GM12878 (cell line): ENCODE data around the gene SOX12. TPM values are rescaled to one million over a fixed set of nuclear protein-coding genes. Genes with fewer than 3 reads are reported as not detected.

ENCODE experiments used
- ATAC-seq: fragments of 200-7000 bp; cut with Tn5 transposase; 3 replicates; pipeline ENCODE4 v1.9.1; 2020; ENCODE audit warnings: mild to moderate bottlenecking, moderate library complexity
- BruUV-seq: library from RNA; stranded (reverse); fragments of 400-500 nt; replicated peaks from 2 replicates; lab custom pipeline; 2021; lab: Mats Ljungman, UMichigan
- CTCF ChIA-PET: fragments of 300-600 bp; sonication (Branson Sonifier 250); formaldehyde crosslinking; extraction: SDS; loops from one replicate; lab custom pipeline; 2021; ENCODE audit warnings: inconsistent platforms; lab: Yijun Ruan, JAX
- POLR2A ChIA-PET: fragments of 350-600 bp; formaldehyde crosslinking; extraction: SDS; loops from one replicate; lab custom pipeline; 2021; ENCODE audit warnings: inconsistent platforms; lab: Charles Lee
- RAD21 ChIA-PET: fragments of 300-600 bp; sonication (Branson Sonifier 250); formaldehyde crosslinking; loops from one replicate; lab custom pipeline; 2023; ENCODE audit warnings: antibody characterized with exemption; ENCODE audit not compliant: unreplicated experiment; lab: Charles Lee
- SMC1A ChIA-PET: fragments of 300-600 bp; sonication (Branson Sonifier 250); formaldehyde crosslinking; loops from one replicate; lab custom pipeline; 2023; ENCODE audit not compliant: unreplicated experiment, uncharacterized antibody; lab: Charles Lee
- DNase-seq: peaks from one replicate; pipeline ENCODE4 v3.0.0-alpha.2; 2011; ENCODE audit warnings: low read depth, low spot score
- FAIRE-seq: peaks from 3 replicates; lab custom pipeline; 2011; peaks lifted over from hg19 to GRCh38; lab: Jason Lieb, UNC
- H2AFZ ChIP-seq: 2 replicates; pipeline ENCODE4 v1.6.0; 2011; ENCODE audit warnings: low read depth, low read length, control low read depth; ENCODE audit not compliant: control insufficient read depth
- H3K27ac ChIP-seq: 2 replicates; pipeline ENCODE4 v1.5.1; 2011; ENCODE audit warnings: control low read depth; ENCODE audit not compliant: control insufficient read depth, insufficient read depth
- H3K27me3 ChIP-seq, 2 experiments: replicated peaks in 1 of 2; 2 replicates each; pipeline versions ENCODE4 v1.6.0 to v1.6.1; 2011; ENCODE audit warnings: low read length in 1 of 2; ENCODE audit not compliant: control insufficient read depth in 2 of 2, insufficient read depth in 2 of 2
- H3K36me3 ChIP-seq, 2 experiments: 2 replicates each; pipeline ENCODE4 v1.5.1; 2011; ENCODE audit warnings: low read length in 1 of 2; ENCODE audit not compliant: control insufficient read depth in 2 of 2, insufficient read depth in 2 of 2
- H3K4me1 ChIP-seq: 2 replicates; pipeline ENCODE4 v1.6.1; 2011; ENCODE audit warnings: mild to moderate bottlenecking, low read length, moderate library complexity, mixed read lengths; ENCODE audit not compliant: control insufficient read depth, insufficient read depth
- H3K4me2 ChIP-seq: 2 replicates; pipeline ENCODE4 v1.6.0; 2011; ENCODE audit warnings: control low read depth; ENCODE audit not compliant: control insufficient read depth, insufficient read depth
- H3K4me3 ChIP-seq: fragments of 200-600 bp; sonication (generic); 2 replicates; pipeline ENCODE4 v1.5.1; 2016
- H3K79me2 ChIP-seq: 2 replicates; pipeline ENCODE4 v1.6.0; 2011; ENCODE audit warnings: low read length; ENCODE audit not compliant: control insufficient read depth, insufficient read depth
- H3K9ac ChIP-seq: 2 replicates; pipeline ENCODE4 v1.8.0; 2011; ENCODE audit warnings: low read length, control low read depth, mixed read lengths; ENCODE audit not compliant: control insufficient read depth, insufficient read depth
- H3K9me3 ChIP-seq: replicated peaks from 3 replicates; pipeline ENCODE4 v1.5.1; 2011; ENCODE audit warnings: mild to moderate bottlenecking, low read length; ENCODE audit not compliant: control insufficient read depth, insufficient read depth
- H4K20me1 ChIP-seq: 2 replicates; pipeline ENCODE4 v1.6.0; 2011; ENCODE audit not compliant: control insufficient read depth, insufficient read depth
- PAX5 ChIP-seq: IDR thresholded peaks from 2 replicates; pipeline ENCODE4 v1.6.1; 2011; ENCODE audit warnings: low read depth, low read length, borderline replicate concordance
- SP1 ChIP-seq: IDR thresholded peaks from one replicate; pipeline ENCODE4 v1.6.1; 2011; ENCODE audit warnings: low read depth, low read length
- STAT3 ChIP-seq: IDR thresholded peaks from 2 replicates; pipeline ENCODE4 v1.6.1; 2011; ENCODE audit warnings: low read depth, low read length, improper control_type of control experiment
- YY1 ChIP-seq: IDR thresholded peaks from 2 replicates; pipeline ENCODE4 v1.6.1; 2011; ENCODE audit warnings: low read depth, mild to moderate bottlenecking, low read length
- WGBS: methylation state at CpG from one replicate; pipeline ENCODE4 v1.1.6; 2016; ENCODE audit warnings: low lambda C conversion rate; ENCODE audit not compliant: insufficient replicate concordance, insufficient coverage; ENCODE audit errors: missing lambda C conversion rate; 5-methylcytosine and 5-hydroxymethylcytosine counted together
- in situ Hi-C: fragments of 300-500 bp; cut with MboI; formaldehyde crosslinking; loops from 9 replicates; pipeline ENCODE4 v1.14.3; 2018; ENCODE audit warnings: mixed read lengths
- intact Hi-C: fragments of 100-400 bp; cut with micrococcal nuclease; formaldehyde crosslinking; loops from one replicate; pipeline ENCODE4 v1.14.2; 2022; ENCODE audit not compliant: unreplicated experiment
- polyA plus RNA-seq, 11 experiments: library from polyadenylated mRNA; depleted of rRNA in 4 of 11; unstranded in 6 of 11; stranded (reverse) in 5 of 11; fragments of >200 nt; fragmentation: Nextera tagmentation in 4 of 11; fragmentation: Illumina TruSeq in 1 of 11; extraction: Ambion mirVana in 4 of 11; extraction: Trizol in 1 of 11; gene quantifications; 1 replicate in 1 of 11; 2 replicates in 10 of 11; pipeline versions ENCODE4 v1.2.1 to v1.2.3, GENCODE V29; 2011 to 2016; ENCODE audit warnings: inconsistent platforms in 2 of 11, missing spikeins in 2 of 11, low read depth in 1 of 11
- total RNA-seq, 4 experiments: library from RNA; depleted of rRNA in 3 of 4; stranded (reverse); fragments of >200 nt in 3 of 4; fragmentation: Illumina TruSeq in 1 of 4; extraction: Trizol in 1 of 4; gene quantifications; 2 replicates each; pipeline versions ENCODE4 v1.2.1 to v1.2.3, GENCODE V29; 2013 to 2021

The SOX12 gene
- total and polyA plus RNA-seq, 10 of the 15 experiments (the other 5 are each of a cell fraction or from before 2014, with no cell fraction given): 0.50 to 17.9 (median 1.4) TPM

DNA sequence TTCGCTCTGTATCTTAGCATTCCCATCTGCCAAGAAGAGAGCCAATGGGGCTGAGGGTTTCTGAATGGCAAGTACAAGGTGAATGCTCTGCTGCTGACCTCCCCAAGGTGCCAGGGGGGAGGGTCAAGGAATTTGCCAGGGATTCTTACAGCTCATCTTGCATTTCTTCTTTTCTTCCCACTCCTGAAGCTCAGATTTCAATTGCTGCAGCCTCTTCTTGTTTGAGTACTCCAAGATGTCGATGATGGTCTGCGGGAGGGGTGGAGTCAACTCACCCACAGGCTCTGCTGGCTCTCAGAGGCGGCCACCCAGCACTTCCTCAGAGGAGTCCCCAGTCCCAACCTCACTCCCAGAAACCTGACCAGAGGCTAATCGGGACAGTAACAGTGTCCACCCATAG lies 47.2 kb upstream of the SOX12 start:
- no peaks in the 10 kb centered on the region for H3K9me3 ChIP-seq
- intact Hi-C loops (no loop called here), in situ Hi-C loops (no loop called here)
- ChIA-PET CTCF (interaction anchor here (0.8 kb wide), 1 partner anchor 19 kb away, joined by 3 read pairs; no protein-coding TSS in a partner anchor), POLR2A (no interaction called here), SMC1A (interaction anchor here (1.2 kb wide), 1 partner anchor 9 kb away, joined by 3 read pairs; no protein-coding TSS in a partner anchor), RAD21 (no interaction called here)
- H2AFZ ChIP-seq: no peak overlapping the region
- H3K27ac ChIP-seq: no peak overlapping the region
- no peak for DNase-seq
- H3K79me2 ChIP-seq: no peaks in the 10 kb centered on the region
- H3K4me3 ChIP-seq: no peak overlapping the region
- no peak for FAIRE-seq
- H3K27me3 ChIP-seq: no peaks in the 10 kb centered on the region
- H3K36me3 ChIP-seq: peaks cover 2 to 3% of the 10 kb centered on the region in 2 experiments; a peak in 3 of 4 replicates
- no peak for TF ChIP-seq YY1
- no peak for TF ChIP-seq SP1
- TF ChIP-seq PAX5: no peak
- WGBS: 91% methylated on average over 5 of the region's 5 CpGs
- no TSS peak for BruUV-seq
- no peaks in the 10 kb centered on the region for H4K20me1 ChIP-seq
- H3K4me2 ChIP-seq: no peak overlapping the region
- no peak overlapping the region for H3K9ac ChIP-seq
- H3K4me1 ChIP-seq: no peaks in the 10 kb centered on the region
- no peak for ATAC-seq

DNA sequence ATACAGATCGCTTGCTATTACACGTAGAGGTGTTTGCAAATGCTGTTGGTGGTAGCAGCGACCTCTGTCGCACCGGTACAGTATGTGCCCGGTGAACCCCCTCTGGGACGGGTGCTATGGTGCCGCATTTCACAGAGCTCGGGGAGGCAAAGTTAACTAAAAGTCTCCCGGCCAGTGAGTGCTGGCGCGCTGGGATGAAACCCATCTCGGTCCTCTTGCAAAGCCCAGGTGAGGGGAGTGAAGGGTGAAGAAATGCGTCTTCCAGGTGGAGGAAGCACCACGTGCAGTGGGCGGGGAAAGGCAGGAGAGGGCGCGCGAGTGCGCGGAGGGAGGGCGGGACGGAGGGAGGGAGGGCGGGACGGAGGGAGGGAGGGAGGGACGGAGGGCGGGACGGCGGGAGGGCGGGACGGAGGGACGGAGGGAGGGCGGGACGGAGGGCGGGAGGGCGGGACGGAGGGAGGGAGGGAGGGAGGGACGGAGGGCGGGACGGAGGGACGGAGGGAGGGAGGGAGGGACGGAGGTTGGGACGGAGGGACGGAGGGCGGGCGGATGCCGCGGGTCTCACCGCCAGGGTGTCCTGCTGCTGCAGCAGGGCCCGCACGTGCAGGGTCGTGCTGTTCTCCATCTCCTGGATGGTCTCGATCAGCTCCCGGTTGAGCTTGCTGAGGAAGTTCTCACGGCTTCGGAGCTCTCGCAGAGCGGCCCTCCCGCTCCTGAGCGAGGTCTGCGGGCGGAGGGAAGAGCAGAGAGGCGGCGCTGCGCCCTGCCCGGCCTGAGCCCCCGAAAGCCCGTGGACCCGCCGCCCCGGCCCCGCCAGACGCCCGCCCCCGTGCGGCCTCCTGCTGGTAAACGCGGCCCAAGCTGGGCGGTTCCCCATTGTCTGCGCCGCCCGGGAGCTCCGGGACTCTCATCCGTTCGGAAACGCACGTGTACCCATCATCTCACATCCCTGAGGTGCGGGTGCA lies 46.5 kb upstream of the SOX12 start:
- no TSS peak for BruUV-seq
- no peak overlapping the region for H3K4me3 ChIP-seq
- ChIA-PET RAD21 (no interaction called here), SMC1A (interaction anchor here (1.2 kb wide), 1 partner anchor 10 kb away, joined by 3 read pairs; no protein-coding TSS in a partner anchor)
- no peak overlapping the region for H3K27ac ChIP-seq
- whole genome bisulfite sequencing: 97% methylated on average over 35 of the region's 88 CpGs
- TF ChIP-seq STAT3: no peak
- TF ChIP-seq, all 136 proteins: peak for 0
- no peak for FAIRE-seq
- Histone ChIP-seq H3K27me3 (no peaks in the 10 kb centered on the region), H3K36me3 (peaks cover 2 to 3% of the 10 kb centered on the region in 2 experiments; a peak in 3 of 4 replicates), H2AFZ (no peak overlapping the region), H3K9me3 (no peaks in the 10 kb centered on the region), H4K20me1 (no peaks in the 10 kb centered on the region), H3K79me2 (no peaks in the 10 kb centered on the region), H3K4me2 (no peak overlapping the region), H3K4me1 (no peaks in the 10 kb centered on the region), H3K9ac (no peak overlapping the region)
- CTCF ChIA-PET: no interaction called here
- no peak for ATAC-seq
- intact Hi-C loops: no loop called here
- POLR2A ChIA-PET: no interaction called here
- in situ Hi-C loops: no loop called here
- no peak for DNase-seq
